HL-60 (cell line): Measurements from ENCODE around the gene BMERB1.

Experiments
- DNase-seq, 2 experiments: peaks; one replicate each; pipeline ENCODE4 v3.0.0-alpha.2; 2010 to 2020; ENCODE audit warnings: low read depth in 1 of 2, low spot score in 1 of 2
- H3K27ac ChIP-seq: fragments of 250-450 bp; sonication (Bioruptor Pico); replicated peaks from 2 replicates; pipeline ENCODE4 v1.5.1; 2020; ENCODE audit warnings: mild to moderate bottlenecking, moderate library complexity
- H3K27me3 ChIP-seq: fragments of 250-450 bp; sonication (Bioruptor Pico); 2 replicates; pipeline ENCODE4 v1.5.1; 2021; ENCODE audit warnings: mild to moderate bottlenecking, moderate library complexity; ENCODE audit not compliant: insufficient read depth, poor library complexity, severe bottlenecking
- H3K4me3 ChIP-seq: replicated peaks from 2 replicates; pipeline ENCODE4 v1.5.1; 2011; ENCODE audit warnings: mild to moderate bottlenecking, control low read depth, low read length; ENCODE audit not compliant: insufficient read depth
- CTCF ChIP-seq: IDR thresholded peaks from one replicate; pipeline ENCODE4 v1.5.1; 2011; ENCODE audit warnings: low read length, control low read depth, inconsistent platforms; ENCODE audit not compliant: insufficient read depth
- GABPA ChIP-seq: IDR thresholded peaks from 2 replicates; pipeline ENCODE4 v1.6.1; 2012; ENCODE audit warnings: low read depth
- POLR2AphosphoS5 ChIP-seq: IDR thresholded peaks from 2 replicates; pipeline ENCODE4 v1.6.1; 2012; ENCODE audit warnings: low read depth
- REST ChIP-seq: IDR thresholded peaks from 2 replicates; pipeline ENCODE4 v1.6.1; 2012; ENCODE audit warnings: low read depth; ENCODE audit not compliant: insufficient replicate concordance
- SPI1 ChIP-seq: IDR thresholded peaks from 2 replicates; pipeline ENCODE4 v1.6.1; 2012; ENCODE audit warnings: low read depth, mild to moderate bottlenecking, borderline replicate concordance

BMERB1 gene

GRCh38 chr16:15515992-15516391, 81.6 kb downstream of the BMERB1 start:
- H3K4me3 ChIP-seq = no peak overlapping the region
- TF ChIP-seq REST (no peak), GABPA (no peak), SPI1 (no peak), CTCF (no peak), POLR2AphosphoS5 (no peak)
- no peaks in the 10 kb centered on the region for H3K27me3 ChIP-seq
- no peak for DNase-seq
- H3K27ac ChIP-seq = no peak overlapping the region

DNA sequence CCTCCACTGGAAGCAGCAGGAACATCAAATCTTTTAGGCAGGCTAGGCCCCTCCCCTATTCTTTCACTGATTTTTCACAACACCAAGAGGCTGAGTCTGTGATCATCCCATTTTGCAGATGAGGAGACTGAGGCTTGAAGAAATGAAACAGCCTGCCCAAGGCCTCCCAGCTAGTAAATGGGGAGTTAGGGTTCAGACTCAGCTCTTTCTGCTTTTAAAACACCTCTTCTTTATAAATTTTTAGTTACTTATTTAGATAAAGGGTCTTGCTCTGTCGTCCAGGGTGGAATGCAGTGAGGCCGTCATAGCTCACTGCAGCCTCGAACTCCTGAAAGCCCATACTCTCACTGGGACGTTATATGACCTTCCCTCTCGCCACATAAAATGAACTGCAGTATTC, 82.2 kb downstream of the BMERB1 start:
- Histone ChIP-seq H3K27me3 (no peaks in the 10 kb centered on the region), H3K27ac (no peak overlapping the region), H3K4me3 (no peak overlapping the region)
- no peak for DNase-seq
- TF ChIP-seq GABPA (no peak), SPI1 (no peak), CTCF (no peak), POLR2AphosphoS5 (no peak), REST (no peak)

- Histone ChIP-seq H3K4me3 (no peak overlapping the region), H3K27ac (no peak overlapping the region), H3K27me3 (no peaks in the 10 kb centered on the region)
- TF ChIP-seq GABPA (no peak), POLR2AphosphoS5 (no peak), SPI1 (no peak), CTCF (no peak), REST (no peak)
- DNase-seq = no peak
These were observed 83.5 kb downstream of the BMERB1 start for GRCh38 chr16:15517743-15518377.
